ENCODE results near the gene GMCL1.
A peak's percentile ranks its signal among the peaks of the same experiment; 100 is the strongest.
"Not testable (repeated sequence)": the region's sequence is repeated elsewhere in the genome, so short reads cannot be mapped to it uniquely, and the experiment has no call there.

GMCL1 gene

DNA sequence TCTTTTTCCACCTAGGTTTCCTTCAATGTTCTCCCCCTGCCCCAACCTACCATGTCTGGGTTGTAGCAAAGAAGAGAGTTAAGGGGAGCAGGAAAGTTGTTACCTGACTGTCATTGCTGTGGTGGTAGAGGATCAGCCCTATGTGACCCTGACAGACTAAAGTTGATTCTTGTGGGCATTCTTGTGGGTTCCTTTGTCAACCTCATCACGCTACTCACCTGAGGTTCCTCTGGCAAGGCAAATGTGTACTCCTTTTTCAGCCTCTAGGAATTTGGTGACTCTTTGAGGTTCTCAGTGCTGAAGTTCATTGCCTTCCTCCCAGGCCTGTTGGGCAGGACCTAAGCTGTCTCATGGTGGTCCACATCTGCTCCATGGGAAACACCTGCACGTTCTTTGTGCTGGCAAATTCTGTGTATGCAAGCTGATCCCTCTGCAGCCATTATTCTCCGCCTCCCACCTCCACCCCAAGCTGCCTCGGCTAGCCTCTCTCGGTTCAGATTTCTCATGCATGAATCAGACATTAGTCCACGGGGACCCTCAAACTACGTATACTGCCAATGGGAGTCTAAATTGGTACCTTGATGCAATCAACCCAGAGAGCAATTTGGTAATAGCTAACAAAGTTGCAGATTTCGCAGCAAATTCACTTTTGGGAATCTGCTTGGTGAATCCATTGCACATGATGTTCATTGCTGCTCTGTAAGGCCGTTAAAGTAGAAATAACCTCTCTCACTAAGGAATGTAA lies 1.5 kb upstream of the GMCL1 start:
- DNase-seq (ENCODE audit: low read depth) = no peak
- TF ChIP-seq, protein P1, sequence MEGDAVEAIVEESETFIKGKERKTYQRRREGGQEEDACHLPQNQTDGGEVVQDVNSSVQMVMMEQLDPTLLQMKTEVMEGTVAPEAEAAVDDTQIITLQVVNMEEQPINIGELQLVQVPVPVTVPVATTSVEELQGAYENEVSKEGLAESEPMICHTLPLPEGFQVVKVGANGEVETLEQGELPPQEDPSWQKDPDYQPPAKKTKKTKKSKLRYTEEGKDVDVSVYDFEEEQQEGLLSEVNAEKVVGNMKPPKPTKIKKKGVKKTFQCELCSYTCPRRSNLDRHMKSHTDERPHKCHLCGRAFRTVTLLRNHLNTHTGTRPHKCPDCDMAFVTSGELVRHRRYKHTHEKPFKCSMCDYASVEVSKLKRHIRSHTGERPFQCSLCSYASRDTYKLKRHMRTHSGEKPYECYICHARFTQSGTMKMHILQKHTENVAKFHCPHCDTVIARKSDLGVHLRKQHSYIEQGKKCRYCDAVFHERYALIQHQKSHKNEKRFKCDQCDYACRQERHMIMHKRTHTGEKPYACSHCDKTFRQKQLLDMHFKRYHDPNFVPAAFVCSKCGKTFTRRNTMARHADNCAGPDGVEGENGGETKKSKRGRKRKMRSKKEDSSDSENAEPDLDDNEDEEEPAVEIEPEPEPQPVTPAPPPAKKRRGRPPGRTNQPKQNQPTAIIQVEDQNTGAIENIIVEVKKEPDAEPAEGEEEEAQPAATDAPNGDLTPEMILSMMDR (conservative IDR thresholded peaks at IDR 0.05; ENCODE audit: low read length) = no peak
- H3K4me3 ChIP-seq (ENCODE audit: low read length) = no peak overlapping the region

DNA sequence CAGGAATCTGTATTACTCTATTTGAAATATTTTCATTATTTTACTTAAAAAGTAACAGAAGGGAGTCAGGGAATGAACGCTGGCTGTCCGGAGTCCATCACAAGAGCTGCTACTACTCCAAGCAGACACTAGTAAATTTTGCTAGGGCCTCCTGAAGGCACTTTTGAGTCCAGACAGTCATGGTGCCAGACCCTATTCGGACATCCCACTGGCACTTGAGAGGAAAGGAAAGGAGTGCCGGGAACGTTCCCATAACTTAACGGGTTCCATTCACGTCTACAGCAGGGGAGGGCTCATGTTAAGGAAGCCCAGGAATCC lies 563 bp upstream of the GMCL1 start:
- peak overlapping the region; percentile 83 for H3K4me3 ChIP-seq (ENCODE audit: low read length)
- TF ChIP-seq, protein P1 (conservative IDR thresholded peaks at IDR 0.05; ENCODE audit: low read length) = no peak
- no peak for DNase-seq (ENCODE audit: low read depth)

DNA sequence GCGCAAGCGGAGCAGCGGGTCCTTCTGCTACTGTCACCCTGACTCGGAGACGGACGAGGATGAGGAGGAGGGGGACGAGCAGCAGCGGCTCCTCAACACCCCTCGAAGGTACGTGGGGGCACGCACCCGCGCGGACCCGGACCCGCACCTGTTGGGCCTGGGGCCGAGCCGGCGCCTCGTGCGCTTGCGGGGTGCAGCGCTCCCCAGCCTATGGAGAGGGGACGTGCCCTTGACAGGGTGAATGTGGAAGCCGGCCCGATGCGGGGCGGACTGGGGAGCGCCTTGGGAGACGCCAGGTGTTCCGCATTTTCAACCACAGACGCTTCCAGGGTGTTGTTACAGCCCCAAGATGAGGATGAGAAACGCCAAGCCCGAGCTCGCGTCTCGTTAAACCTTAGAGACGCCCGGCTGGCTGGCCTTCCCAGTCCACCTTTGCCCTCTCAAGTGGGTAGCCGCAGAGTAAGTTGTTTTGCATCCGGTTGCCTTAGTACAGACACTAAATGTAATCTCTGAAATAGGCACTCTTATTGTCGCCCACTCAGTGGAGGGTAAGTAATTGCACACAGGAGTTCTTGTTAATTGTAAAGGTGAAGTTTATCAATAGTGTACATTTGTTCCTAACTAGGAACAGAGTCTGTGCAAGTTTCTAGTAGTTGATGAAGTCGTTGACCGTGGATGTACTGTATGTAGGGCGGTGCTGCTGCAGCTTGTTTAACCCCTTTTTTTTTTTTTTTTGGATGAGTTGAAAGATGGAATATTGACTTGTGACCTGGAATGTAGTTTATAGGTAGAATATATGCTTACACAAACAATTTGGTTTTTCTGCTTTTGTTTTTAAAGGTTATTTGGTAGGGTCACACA lies 815 bp downstream of the GMCL1 start:
- peak overlapping the region; percentile 83 for H3K4me3 ChIP-seq (ENCODE audit: low read length)
- DNase-seq (ENCODE audit: low read depth) = peak; percentile 18
- TF ChIP-seq, protein P1 (conservative IDR thresholded peaks at IDR 0.05; ENCODE audit: low read length) = no peak

DNA sequence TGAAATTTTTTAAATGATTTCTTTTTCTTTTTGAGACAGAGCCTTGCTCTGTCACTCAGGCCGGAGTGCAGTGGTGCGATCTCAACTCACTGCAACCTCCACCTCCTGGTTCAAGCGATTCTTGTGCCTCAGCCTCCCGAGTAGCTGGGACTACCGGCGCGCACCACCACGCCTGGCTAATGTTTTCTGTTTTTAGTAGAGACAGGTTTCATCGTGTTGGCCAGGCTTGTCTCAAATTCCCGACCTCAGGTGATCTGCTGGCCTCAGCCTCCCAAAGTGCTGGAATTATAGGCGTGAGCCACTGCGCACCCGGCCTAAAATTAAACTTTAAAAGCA lies 1.4 kb downstream of the GMCL1 start:
- H3K4me3 ChIP-seq (ENCODE audit: low read length) = peak overlapping the region; percentile 83
- not testable (repeated sequence) for DNase-seq (ENCODE audit: low read depth)

DNA sequence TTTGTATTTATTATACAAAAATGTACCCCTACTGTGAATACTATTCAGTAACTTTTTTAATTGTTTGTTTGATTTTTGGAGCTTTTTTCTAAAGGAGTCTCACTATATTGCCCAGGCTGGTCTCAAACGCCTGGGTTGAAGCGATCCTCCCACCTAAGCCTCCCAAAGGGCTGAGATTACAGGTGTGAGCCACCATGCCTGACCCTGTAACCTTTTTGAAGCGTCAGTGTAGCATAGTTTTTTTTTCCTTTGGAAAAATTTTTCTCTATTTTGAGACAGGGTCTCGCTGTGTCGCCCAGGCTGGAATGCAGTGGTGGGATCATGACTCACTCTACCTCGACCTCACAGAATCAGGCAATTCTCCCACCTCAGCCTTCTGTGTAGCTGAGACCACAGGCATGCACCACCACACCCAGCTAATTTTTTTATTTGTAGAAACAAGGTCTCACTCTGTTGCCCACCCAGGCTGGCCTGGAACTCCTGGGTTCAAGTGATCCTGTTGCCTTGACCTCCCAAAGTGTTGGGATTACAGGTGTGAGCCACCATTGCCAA lies 2.0 kb downstream of the GMCL1 start:
- TF ChIP-seq, protein P1 (conservative IDR thresholded peaks at IDR 0.05; ENCODE audit: low read length) = no peak
- no peak overlapping the region for H3K4me3 ChIP-seq (ENCODE audit: low read length)
- no peak for DNase-seq (ENCODE audit: low read depth)

DNA sequence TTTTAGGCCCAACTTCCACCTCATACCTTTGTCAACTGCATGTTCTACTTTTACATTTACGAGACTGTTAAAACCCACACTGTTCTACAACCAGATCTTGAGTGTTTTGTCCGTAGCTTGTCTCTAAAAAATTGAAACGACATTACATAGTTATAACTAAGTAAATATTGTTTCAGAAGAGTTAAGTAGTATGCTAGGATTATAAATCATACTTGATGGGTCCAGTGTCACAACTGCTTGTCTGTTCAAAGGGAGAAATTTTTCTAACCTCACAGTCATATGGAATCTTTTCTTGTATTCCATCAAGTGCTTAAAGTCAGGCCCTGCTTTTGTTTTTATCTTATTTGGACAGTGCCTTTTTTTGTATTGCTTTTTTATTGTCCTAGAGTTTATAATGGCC lies 4.3 kb downstream of the GMCL1 start:
- H3K4me3 ChIP-seq (ENCODE audit: low read length) = no peak overlapping the region
- DNase-seq (ENCODE audit: low read depth) = no peak
- TF ChIP-seq, protein P1 (conservative IDR thresholded peaks at IDR 0.05; ENCODE audit: low read length) = no peak

DNA sequence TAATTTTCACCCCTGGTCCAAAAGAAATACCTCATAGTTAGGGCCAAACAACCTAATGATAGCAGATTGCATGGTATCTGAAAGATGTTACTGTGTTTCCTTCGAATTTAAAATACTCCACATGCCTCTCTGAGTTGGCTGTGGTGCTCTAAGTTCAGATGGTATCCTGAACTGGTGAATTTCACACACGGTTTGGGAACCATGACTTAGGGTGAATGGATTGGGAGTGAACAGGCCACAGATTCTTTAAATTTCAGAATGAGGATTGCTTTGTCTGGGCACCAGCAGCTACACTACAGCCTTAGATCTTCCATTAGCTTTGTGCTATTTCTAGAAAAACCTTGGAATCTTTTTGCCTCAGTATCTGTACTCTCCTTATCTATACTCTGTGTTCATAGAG lies 6.2 kb downstream of the GMCL1 start:
- no peak overlapping the region for H3K4me3 ChIP-seq (ENCODE audit: low read length)
- TF ChIP-seq, protein P1 (conservative IDR thresholded peaks at IDR 0.05; ENCODE audit: low read length) = no peak
- no peak for DNase-seq (ENCODE audit: low read depth)

Data from AG10803 (cell line).